Osteoblast (primary cell): ENCODE data around the gene TSEN34. TPM values are rescaled to one million over a fixed set of nuclear protein-coding genes. Genes with fewer than 3 reads are reported as not detected.
A peak's percentile ranks its signal among the peaks of the same experiment; 100 is the strongest.

Experiments
- DNase-seq: peaks from one replicate; pipeline ENCODE4 v3.0.0; 2011; ENCODE audit warnings: low spot score, mixed read lengths; ENCODE audit not compliant: insufficient read length; ENCODE audit errors: missing footprints
- H2AFZ ChIP-seq: 2 replicates; pipeline ENCODE4 v1.6.0; 2011; ENCODE audit warnings: mild to moderate bottlenecking, low read length
- H3K27ac ChIP-seq: 2 replicates; pipeline ENCODE4 v1.5.1; 2011; ENCODE audit warnings: mild to moderate bottlenecking, low read depth, low read length, moderate library complexity
- H3K27me3 ChIP-seq: 2 replicates; pipeline ENCODE4 v1.6.0; 2012; ENCODE audit warnings: mild to moderate bottlenecking, control low read depth, inconsistent platforms, low read length, moderate library complexity; ENCODE audit not compliant: insufficient read depth
- H3K36me3 ChIP-seq: 2 replicates; pipeline ENCODE4 v1.5.1; 2011; ENCODE audit warnings: mild to moderate bottlenecking, low read length, control low read depth, moderate library complexity; ENCODE audit not compliant: insufficient read depth
- H3K4me1 ChIP-seq: 2 replicates; pipeline ENCODE4 v1.5.1; 2011; ENCODE audit warnings: mild to moderate bottlenecking, low read length, control low read depth, moderate library complexity; ENCODE audit not compliant: insufficient read depth
- H3K4me2 ChIP-seq: 2 replicates; pipeline ENCODE4 v1.6.0; 2011; ENCODE audit warnings: mild to moderate bottlenecking, low read length; ENCODE audit not compliant: insufficient read depth
- H3K4me3 ChIP-seq: fragments of 200-600 bp; sonication (generic); 3 replicates; pipeline ENCODE4 v1.5.1; 2012; ENCODE audit warnings: mild to moderate bottlenecking, low read length, inconsistent platforms; ENCODE audit not compliant: insufficient read depth
- H3K79me2 ChIP-seq: 2 replicates; pipeline ENCODE4 v1.6.0; 2012; ENCODE audit warnings: mild to moderate bottlenecking, low read length, control low read depth, inconsistent platforms; ENCODE audit not compliant: insufficient read depth
- H3K9me3 ChIP-seq: 2 replicates; pipeline ENCODE4 v1.5.1; 2011; ENCODE audit warnings: low read depth, low read length, control low read depth
- H4K20me1 ChIP-seq: 2 replicates; pipeline ENCODE4 v1.6.0; 2012; ENCODE audit warnings: mild to moderate bottlenecking, low read length, control low read depth; ENCODE audit not compliant: insufficient read depth
- total RNA-seq: library from RNA; depleted of rRNA; stranded (reverse); fragments of >200 nt; gene quantifications from 2 replicates; pipeline ENCODE4 v1.2.3, GENCODE V29; 2012
- TF ChIP-seq, protein P1 (sequence below): IDR thresholded peaks from 2 replicates; pipeline ENCODE4 v1.5.1; 2011; ENCODE audit warnings: mild to moderate bottlenecking, low read depth, low read length, moderate library complexity; ENCODE audit errors: extremely low read depth

The TSEN34 gene
- total RNA-seq, 1 donor: 73.1 TPM

DNA sequence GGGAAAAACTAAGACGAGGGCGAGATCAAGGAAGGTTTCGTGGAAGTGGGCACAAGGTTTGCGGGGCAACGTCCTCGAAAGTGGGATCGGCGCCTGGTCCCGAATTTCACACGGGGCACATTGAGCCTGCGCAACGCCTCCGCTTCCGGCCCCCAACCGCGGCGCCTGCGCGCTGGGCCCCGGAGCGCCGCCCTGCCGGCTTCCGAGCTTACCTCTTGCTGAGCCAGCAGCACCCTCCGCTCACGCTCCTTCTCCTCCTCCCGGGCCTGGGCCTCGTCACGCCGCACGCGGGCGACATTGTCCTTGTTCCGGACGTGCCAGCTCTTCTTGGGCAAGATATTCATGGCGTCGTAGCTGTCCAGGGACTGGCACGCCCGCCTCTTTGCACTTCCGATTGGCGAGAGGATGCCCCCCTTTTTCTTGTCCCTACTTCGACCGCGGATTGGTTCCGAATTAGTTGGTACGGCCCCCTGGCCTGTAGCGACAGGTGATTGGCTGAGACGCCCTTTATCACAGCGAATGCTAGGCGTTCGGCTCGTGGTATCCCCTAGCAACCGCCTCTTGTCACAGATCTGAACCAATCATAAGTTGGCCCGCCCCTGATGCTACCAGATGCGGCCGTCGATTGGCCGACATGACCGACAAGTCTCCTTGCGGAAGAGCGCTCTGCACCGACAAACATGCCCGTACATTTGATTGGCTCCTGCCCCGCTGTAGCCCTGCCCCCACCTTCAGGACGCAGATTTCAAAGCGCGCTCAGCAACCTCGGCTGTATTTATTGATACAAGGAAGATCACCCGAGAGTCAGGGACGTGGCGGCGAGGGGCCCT is 31.5 kb upstream of the TSEN34 start, which contains the start of gene LENG1:
Gene LENG1, minus strand, starts transcription at position 370 of the 830 bp plus-strand sequence. Its CDS starts 26 bp downstream, at position 344.
- Histone ChIP-seq H3K9me3 (no peaks in the 10 kb centered on the region), H3K36me3 (peaks cover 35% of the 10 kb centered on the region), H3K27ac (peak within 1 kb of the TSS; percentile 98), H3K4me2 (peak within 1 kb of the TSS; percentile 99), H2AFZ (peak within 1 kb of the TSS; percentile 95), H3K4me1 (peaks cover 26% of the 10 kb centered on the region), H4K20me1 (peaks cover 6% of the 10 kb centered on the region), H3K79me2 (peaks cover 13% of the 10 kb centered on the region), H3K27me3 (peaks cover 4% of the 10 kb centered on the region), H3K4me3 (peak within 1 kb of the TSS; percentile 98)
- peak; percentile 100 for DNase-seq
- TF ChIP-seq, protein P1, sequence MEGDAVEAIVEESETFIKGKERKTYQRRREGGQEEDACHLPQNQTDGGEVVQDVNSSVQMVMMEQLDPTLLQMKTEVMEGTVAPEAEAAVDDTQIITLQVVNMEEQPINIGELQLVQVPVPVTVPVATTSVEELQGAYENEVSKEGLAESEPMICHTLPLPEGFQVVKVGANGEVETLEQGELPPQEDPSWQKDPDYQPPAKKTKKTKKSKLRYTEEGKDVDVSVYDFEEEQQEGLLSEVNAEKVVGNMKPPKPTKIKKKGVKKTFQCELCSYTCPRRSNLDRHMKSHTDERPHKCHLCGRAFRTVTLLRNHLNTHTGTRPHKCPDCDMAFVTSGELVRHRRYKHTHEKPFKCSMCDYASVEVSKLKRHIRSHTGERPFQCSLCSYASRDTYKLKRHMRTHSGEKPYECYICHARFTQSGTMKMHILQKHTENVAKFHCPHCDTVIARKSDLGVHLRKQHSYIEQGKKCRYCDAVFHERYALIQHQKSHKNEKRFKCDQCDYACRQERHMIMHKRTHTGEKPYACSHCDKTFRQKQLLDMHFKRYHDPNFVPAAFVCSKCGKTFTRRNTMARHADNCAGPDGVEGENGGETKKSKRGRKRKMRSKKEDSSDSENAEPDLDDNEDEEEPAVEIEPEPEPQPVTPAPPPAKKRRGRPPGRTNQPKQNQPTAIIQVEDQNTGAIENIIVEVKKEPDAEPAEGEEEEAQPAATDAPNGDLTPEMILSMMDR: peak; percentile 8

DNA sequence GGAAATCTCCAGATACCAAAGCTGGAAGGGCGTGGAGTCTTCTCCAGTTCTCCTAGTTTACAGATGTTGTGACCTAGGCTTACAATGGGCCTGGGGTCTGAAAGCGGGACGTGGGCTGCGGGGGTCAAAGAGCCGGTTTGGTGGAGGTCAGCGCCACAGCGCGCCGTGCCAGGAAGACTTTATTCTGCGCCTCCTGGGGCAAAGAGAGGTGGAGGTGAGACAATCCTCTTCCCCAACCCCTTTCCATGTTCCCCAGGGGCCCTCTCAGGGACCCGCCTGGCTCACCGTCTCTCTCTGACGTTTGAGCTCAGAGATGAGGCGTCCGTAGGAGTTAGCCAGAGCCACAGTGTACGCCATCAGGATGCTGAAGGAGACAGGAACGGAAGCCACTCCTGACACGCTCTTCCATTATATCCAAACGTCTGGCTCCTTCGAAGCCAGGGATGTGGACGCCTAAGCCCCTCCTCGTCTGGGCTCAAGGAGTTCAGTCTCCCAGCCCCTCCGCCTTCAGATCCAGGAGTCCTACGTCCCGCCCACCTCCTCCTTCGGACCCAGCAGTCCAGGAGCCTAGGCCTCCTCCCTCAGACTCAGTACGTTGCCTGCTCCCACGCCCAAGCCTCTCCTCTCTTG is 30.8 kb upstream of the TSEN34 start:
- H3K4me3 ChIP-seq: peak overlapping the region; percentile 98
- no peak for DNase-seq
- no peaks in the 10 kb centered on the region for H4K20me1 ChIP-seq
- peak overlapping the region; percentile 94 for H3K27ac ChIP-seq
- TF ChIP-seq, protein P1: no peak
- H3K27me3 ChIP-seq: peaks cover 5% of the 10 kb centered on the region
- peak overlapping the region; percentile 99 for H3K4me2 ChIP-seq
- H2AFZ ChIP-seq: peak overlapping the region; percentile 95
- H3K36me3 ChIP-seq: peaks cover 28% of the 10 kb centered on the region
- H3K79me2 ChIP-seq: peaks cover 13% of the 10 kb centered on the region
- no peaks in the 10 kb centered on the region for H3K9me3 ChIP-seq
- peaks cover 21% of the 10 kb centered on the region for H3K4me1 ChIP-seq

DNA sequence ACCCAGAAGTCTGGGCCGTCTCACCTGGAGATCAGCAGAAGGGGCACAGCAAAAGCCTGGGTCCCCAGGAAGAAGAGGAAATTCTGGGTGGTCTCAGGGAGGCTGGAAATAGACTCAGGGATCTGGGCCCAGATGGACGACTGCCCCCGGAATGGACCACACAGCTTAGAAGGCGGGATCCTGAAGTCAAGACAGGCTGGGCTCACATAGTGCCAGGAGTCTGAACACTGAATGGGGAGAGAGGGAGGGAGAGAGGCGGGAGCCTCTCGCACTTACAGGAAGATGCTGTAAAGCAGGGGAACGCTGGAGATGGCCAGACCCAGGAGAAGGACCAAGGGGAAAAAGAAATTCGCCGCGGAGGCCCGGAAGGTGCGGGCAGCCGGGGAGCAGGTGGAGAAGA is 30.3 kb upstream of the TSEN34 start:
- TF ChIP-seq, protein P1: no peak
- H3K9me3 ChIP-seq: no peaks in the 10 kb centered on the region
- peaks cover 13% of the 10 kb centered on the region for H3K79me2 ChIP-seq
- peak overlapping the region; percentile 94 for H3K27ac ChIP-seq
- H2AFZ ChIP-seq: peak overlapping the region; percentile 95
- peaks cover 6% of the 10 kb centered on the region for H3K27me3 ChIP-seq
- no peaks in the 10 kb centered on the region for H4K20me1 ChIP-seq
- H3K4me2 ChIP-seq: peak overlapping the region; percentile 99
- peak overlapping the region; percentile 98 for H3K4me3 ChIP-seq
- H3K4me1 ChIP-seq: peaks cover 21% of the 10 kb centered on the region
- peaks cover 22% of the 10 kb centered on the region for H3K36me3 ChIP-seq
- no peak for DNase-seq
